ENCODE results near the gene IFT81.

DNA sequence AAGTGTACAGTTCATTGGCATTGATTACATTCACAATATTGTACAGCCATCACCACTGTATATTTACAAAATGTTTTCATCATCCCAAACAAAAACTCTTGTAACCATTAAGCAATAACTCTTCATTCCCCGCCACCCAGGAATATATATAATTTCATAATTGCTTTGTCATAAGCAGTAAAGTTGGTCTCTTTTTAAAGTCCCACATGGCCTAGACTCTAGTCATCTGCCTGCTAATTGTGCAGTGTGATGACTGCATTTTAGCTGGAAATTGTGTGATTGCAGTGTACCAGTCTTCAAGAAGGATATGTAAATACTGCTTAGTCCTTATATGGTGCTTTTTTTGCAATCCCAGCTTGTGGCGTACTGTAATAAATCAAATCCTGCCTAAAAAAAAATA lies 81.8 kb downstream of the IFT81 start:
- TF ChIP-seq, protein P1, sequence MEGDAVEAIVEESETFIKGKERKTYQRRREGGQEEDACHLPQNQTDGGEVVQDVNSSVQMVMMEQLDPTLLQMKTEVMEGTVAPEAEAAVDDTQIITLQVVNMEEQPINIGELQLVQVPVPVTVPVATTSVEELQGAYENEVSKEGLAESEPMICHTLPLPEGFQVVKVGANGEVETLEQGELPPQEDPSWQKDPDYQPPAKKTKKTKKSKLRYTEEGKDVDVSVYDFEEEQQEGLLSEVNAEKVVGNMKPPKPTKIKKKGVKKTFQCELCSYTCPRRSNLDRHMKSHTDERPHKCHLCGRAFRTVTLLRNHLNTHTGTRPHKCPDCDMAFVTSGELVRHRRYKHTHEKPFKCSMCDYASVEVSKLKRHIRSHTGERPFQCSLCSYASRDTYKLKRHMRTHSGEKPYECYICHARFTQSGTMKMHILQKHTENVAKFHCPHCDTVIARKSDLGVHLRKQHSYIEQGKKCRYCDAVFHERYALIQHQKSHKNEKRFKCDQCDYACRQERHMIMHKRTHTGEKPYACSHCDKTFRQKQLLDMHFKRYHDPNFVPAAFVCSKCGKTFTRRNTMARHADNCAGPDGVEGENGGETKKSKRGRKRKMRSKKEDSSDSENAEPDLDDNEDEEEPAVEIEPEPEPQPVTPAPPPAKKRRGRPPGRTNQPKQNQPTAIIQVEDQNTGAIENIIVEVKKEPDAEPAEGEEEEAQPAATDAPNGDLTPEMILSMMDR (IDR thresholded peaks at IDR 0.05) = no peak
- TF ChIP-seq POLR2AphosphoS5 (IDR thresholded peaks at IDR 0.05) = no peak

Measured in stomach (tissue), 4 donors.